Caki2 (cell line): ENCODE data around the gene KRTAP5-5. TPM values are rescaled to one million over a fixed set of nuclear protein-coding genes. Genes with fewer than 3 reads are reported as not detected.
"Not testable (repeated sequence)": the region's sequence is repeated elsewhere in the genome, so short reads cannot be mapped to it uniquely, and the experiment has no call there.

Experiments
- DNase-seq: peaks from one replicate; pipeline ENCODE4 v3.0.0-alpha.2; 2015; ENCODE audit warnings: low read depth
- in situ Hi-C: cut with HindIII; loops from 2 replicates; pipeline ENCODE4 v1.10.0; 2016; ENCODE audit warnings: low sequenced_read_pairs, low pct_unique_long_range_greater_than_20kb, mixed read lengths
- total RNA-seq: library from RNA; depleted of rRNA; stranded (reverse); fragments of >200 nt; shearing (Covaris generic); gene quantifications from 2 replicates; pipeline ENCODE4 v1.2.3, GENCODE V29; 2014; ENCODE audit warnings: low replicate concordance; rRNA removed

KRTAP5-5 gene
- total RNA-seq, 1 experiment from 2014 or later, result not detected

DNA sequence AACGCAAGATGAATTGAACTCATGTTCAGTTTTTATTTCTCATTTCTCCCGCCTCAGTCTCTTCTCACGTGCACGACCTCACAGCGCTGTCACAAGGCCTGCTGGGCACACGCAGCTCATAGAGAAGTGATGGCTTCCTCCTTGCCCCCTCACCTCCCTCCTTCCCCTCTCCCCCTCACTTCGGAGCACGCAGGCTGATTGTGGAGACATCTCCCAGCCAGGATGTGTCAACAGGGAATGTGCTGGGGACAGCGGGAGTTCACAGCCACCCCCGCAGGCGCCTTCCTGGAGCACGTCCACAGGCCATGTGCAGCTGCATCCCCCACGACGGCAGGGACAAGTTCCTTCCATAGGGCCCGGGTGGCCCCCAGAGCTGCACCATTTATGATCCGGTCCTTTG, 38.3 kb downstream of the KRTAP5-5 start:
- in situ Hi-C loops, result no loop called here
- no peak for DNase-seq

GRCh38 chr11:1668911-1669473, 39.4 kb downstream of the KRTAP5-5 start:
- in situ Hi-C loops, result no loop called here
- no peak for DNase-seq

DNA sequence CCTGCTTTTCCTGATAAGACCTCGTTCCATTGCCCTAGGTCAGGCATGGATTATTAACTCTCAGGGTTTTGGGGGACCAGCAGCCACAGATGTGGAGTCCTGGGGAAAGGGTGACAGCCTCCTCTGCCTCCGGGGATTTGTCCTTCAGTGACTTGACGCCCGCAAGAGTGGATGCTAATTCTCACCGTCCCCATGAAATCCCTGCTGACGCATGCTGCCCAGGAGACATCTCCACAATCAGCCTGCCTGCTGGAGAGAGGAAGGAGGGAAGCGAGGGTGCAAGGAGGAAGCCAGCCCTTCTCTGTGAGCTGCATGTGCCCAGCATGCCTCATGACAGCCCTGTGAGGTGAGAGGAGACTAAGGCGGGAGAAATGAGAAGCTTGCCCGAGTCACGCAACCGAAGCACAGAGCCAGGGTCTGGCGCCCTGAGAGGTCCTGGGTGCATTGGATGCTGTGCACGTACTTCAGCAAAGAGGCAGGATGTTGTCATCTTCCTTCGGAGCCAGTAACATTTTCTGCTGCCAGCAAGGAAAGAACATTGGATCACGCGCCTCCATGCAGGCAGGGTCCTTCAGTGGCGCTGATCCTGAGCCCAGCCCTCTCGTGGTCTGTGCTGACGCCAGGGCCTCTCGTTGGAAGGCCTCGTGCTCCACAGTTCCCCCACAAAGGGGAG, 40.1 kb downstream of the KRTAP5-5 start:
- DNase-seq, result no peak
- in situ Hi-C loops, result no loop called here

GRCh38 chr11:1670457-1670856, 40.9 kb downstream of the KRTAP5-5 start:
- in situ Hi-C loops, DNase-seq: not testable (repeated sequence)

DNA sequence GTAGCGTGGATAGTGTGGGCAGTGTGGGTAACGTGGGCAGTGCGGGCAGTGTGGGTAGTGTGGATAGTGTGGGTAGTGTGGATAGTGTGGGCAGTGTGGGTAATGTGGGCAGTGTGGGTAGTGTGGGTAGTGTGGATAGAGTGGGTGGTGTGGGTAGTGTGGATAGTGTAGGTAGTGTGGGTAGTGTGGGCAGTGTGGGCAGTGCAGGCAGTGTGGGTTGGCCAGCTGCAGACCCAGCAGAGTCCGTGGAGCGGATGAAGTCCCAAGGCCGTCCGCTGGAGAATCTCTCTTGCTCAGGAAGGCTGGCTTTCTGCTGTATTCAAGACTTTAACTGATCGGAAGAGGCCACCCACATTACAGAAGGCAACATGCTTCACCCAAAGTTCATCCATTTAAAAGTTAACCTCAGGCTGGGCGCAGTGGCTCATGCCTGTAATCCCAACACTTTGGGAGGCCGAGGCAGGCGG, 41.4 kb downstream of the KRTAP5-5 start:
- in situ Hi-C loops, result no loop called here
- DNase-seq, result no peak

- no peak for DNase-seq
- in situ Hi-C loops, result no loop called here
Measured at GRCh38 chr11:1671658-1672057, 42.1 kb downstream of the KRTAP5-5 start.

- in situ Hi-C loops, result no loop called here
Measured at GRCh38 chr11:1672613-1673350, 43.2 kb downstream of the KRTAP5-5 start.

DNA sequence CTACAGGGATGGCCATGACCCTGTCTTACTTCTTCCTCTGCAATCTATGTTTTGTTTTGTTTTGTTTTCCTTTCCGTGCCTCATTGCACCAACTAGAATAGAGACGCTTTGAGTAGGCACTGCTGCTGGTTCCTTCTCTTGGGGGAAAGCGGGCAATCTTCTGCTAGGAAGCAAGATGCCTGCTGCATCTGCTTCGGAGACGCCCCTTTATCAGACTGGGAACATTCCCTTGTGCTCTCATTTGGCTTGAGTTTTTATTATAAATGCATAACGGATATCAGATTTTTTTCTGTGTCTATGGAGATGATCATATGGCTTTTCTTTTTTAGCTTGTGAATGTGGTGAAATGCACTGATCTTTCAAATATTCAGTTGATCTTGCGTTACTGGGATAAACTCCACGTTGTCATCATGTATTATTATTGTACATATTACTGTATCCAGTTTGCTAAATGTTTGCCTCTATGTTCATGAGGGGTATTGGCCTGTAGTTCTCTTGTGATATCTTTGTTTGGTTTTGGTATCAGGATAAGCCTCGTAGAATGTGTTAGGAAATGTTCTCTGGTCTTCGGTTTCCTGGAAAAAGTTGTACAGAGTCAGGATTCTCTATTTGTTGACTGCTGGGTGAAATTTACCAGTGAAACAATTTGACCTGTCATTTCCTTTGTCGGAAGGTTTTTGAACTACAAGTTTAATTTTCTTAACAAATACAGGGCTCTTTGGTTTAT, 44.0 kb downstream of the KRTAP5-5 start:
- in situ Hi-C loops, result no loop called here
- DNase-seq, result no peak

More at GRCh38 chr11:1672613-1673350, 43.2 kb downstream of the KRTAP5-5 start:
- no peak for DNase-seq

GRCh38 chr11:1674173-1675131, 44.9 kb downstream of the KRTAP5-5 start:
- in situ Hi-C loops, result no loop called here
- no peak for DNase-seq

DNA sequence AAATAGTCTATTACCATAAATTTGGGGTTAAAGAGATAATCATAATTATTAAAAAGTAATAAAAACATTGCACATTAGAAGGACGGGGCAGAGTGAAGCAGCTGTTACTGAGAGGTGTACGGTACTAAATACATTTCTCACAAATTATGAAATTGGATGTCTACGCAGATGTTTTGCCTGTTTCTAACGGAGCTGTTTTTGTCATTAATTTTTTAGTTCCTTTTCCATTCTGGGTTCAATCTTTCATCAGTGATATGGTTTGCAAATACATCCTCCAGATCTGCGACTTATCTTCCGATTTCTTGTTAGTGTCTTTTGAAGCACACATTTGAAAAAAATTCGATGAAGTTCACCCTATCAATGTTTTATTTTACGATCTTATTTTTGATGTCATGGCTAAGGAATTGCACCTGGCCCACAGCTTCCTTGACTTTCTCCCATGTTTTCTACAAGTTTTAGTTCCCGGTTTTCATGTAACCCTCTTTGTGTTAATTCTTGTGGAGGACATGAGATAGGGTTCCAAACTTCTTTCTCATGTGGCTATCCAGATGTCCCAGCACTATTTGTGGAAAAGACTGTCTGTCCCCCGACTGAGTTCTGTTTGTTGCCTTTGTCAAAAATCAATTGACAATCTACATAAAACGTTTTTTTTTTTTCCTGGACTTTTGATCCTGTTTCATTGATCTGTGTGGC, 46.1 kb downstream of the KRTAP5-5 start:
- in situ Hi-C loops, result no loop called here
- no peak for DNase-seq

DNA sequence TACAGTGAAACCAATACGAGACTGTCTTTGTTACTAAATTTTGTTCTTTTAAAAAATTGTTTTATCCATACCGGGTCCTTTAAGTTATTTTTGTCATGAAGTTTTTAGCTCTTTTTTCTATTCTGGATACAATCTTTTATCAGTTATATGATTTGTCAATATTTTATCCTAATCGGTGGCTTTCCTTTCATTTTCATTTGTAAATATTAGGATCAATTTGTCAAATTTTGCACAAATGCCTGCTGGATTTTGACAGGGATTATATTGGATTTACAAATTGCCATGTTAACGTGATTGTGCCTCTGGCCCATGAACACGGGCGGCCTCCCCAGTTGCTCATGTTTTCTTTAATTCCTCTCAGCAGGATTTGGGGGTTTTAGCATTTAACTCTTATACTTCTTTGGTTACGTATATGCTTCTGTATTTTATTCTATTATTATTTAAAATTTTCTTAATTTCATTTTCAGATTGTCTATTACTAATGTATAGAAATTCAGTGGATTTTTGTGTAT, 46.7 kb downstream of the KRTAP5-5 start:
- in situ Hi-C loops, result no loop called here
- DNase-seq, result no peak

DNA sequence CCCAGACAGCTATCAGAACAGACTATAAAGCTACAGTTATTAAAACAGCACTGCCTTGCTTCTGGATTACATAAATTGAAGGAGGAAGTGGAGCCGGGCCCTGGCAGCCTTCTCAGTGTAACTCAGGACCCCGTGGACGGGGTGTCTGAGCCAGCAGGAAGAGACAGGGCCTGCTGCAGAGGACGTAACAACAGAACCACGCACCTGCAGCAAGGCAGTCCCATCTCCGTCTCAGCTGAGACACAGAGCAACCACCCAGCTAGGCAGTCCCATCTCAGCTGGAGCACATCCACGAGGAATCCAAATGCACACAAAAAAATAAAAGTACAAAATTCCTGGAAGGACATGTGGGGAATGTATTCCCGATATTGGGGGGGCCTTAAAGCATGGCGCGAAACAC, 50.3 kb downstream of the KRTAP5-5 start:
- in situ Hi-C loops, result no loop called here
- no peak for DNase-seq

Other genes with a start within 250 kb of the KRTAP5-5 start
- 2.4 and 4.8 TPM in 2 replicates for gene BRSK2, start 239.8 kb upstream of the KRTAP5-5 start, total RNA-seq
- gene MOB2, start 143.0 kb upstream of the KRTAP5-5 start, total RNA-seq, result 13.0 and 18.0 TPM in 2 replicates
- gene DUSP8, start 57.5 kb upstream of the KRTAP5-5 start, total RNA-seq, result 0.07 and 1.2 TPM in 2 replicates
- gene KRTAP5-1, start 44.5 kb upstream of the KRTAP5-5 start, total RNA-seq, result not detected in 2 replicates
- gene KRTAP5-2, start 31.5 kb upstream of the KRTAP5-5 start, total RNA-seq, result not detected in 2 replicates
- not detected in 2 replicates for gene KRTAP5-3, start 21.3 kb upstream of the KRTAP5-5 start, total RNA-seq
- gene KRTAP5-4, start 7.6 kb upstream of the KRTAP5-5 start, total RNA-seq, result not detected in 2 replicates
- gene KRTAP5-6, start 67.4 kb downstream of the KRTAP5-5 start, total RNA-seq, result not detected in 2 replicates
- gene IFITM10, start 120.8 kb downstream of the KRTAP5-5 start, total RNA-seq, result 0.55 and 2.7 TPM in 2 replicates
- 1,431 and 1,654 TPM in 2 replicates for gene CTSD, start 134.2 kb downstream of the KRTAP5-5 start, total RNA-seq
- gene SYT8, start 205.2 kb downstream of the KRTAP5-5 start, total RNA-seq, result not detected in 2 replicates
- not detected in 2 replicates for gene TNNI2, start 209.2 kb downstream of the KRTAP5-5 start, total RNA-seq
- gene LSP1, start 223.3 kb downstream of the KRTAP5-5 start, total RNA-seq, result not detected in 2 replicates